HuH-7.5 (cell line): ENCODE data around the gene AP2M1.

Experiments used
- DNase-seq: peaks from one replicate; pipeline ENCODE4 v3.0.0; 2011; ENCODE audit warnings: low spot score

Gene AP2M1

DNA sequence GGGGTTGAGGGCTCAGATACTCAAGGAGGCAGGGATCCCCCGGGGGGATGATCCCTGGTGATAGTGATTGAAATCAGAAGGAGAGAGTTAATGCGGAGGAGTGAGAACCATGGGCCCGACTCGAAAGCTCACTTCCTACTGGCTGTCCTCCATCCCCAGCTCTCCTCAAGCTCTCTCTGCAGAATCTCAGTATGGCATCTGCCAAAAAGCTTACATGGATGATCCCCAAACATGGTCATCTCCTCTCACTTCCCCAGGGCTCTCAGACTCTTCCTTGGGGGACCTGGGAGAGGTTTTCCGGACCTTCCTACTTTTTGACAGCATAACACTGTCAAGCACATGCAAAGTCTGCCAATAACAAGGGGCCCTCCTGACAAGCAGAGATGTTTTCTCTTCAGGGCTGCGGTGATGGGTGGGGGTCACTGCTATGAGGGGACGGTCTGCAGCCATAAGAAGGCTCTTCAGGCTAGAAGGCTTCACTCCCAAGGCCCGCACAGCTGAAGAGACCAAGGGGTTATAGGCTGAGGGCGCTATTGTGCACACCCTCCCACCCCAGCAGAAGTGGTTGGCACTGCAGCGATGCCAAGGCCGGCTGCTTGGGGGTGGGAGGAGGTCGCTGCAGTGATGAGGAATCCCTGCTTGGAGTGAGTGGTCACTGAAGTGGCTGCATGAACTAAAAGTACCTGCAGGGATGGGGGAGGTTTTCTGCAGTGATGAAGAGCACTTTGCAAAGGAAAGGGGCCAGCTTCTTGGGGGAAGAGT is 53.9 kb downstream of the AP2M1 start:
- no peak for DNase-seq

DNA sequence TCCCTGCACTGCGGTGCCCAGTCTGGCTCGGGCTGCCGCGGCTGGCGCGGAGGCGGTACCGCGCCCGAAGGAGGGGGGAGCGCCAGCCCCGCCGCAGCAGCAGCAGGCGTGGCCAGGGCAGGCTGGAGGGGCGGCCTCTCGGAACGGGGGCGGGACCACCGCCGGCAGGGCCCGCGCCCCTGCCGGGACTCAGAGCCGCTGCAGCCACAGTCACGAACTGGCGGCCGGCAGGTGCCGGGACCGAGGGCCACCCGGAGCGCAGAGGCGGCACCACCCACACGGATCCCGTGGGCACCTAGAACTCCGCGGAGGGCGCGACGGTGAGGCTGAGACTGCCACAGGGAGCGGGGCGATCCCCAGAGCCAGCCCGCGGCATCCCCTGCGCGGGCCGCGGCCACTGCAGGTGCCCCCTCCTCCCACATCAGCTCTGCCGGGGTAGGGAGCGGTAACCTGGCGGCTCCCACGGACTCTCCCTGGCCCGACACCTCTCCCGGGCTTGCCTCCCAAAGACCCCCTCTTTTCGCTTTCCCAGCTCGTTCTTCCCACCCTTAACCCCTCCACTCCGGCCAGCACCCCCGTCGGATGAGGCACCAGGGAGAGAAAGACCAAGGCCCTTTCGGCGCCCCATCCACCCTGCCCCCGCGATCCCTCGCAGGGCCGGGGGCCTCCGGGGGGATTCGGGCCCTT is 54.9 kb downstream of the AP2M1 start, which contains the start of gene VWA5B2:
Gene VWA5B2 (plus strand): TSS at position 192 of the 687 bp plus-strand sequence. CDS start 944 bp downstream, outside the sequence.
- peak; percentile 93 for DNase-seq

DNA sequence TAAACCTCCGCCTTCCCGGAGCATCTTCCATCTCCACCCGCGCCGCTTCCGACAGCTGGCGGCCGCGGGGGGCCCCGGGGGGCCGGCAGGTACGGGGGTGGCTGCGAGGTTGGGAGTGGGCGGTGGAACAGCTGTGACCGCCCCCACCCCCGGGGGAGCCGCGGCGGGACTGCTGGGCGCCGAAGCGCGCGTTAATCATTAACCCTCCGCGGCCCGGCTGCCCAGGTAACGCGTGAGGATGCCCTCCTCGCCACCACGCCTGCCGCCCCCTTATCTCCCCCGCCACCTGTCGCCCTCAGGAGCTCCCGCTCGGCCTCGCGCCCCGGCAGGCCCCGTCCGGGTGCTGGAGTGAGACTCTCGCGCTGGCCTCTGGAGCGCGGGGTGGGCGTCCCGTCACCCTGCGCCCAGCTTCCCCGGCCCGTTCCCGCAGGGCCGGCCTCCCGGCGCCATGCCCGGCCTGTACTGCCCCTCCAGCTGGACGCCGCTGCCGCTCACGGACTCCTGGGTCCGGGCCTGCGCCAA is 55.5 kb downstream of the AP2M1 start:
- DNase-seq: peak; percentile 85

DNA sequence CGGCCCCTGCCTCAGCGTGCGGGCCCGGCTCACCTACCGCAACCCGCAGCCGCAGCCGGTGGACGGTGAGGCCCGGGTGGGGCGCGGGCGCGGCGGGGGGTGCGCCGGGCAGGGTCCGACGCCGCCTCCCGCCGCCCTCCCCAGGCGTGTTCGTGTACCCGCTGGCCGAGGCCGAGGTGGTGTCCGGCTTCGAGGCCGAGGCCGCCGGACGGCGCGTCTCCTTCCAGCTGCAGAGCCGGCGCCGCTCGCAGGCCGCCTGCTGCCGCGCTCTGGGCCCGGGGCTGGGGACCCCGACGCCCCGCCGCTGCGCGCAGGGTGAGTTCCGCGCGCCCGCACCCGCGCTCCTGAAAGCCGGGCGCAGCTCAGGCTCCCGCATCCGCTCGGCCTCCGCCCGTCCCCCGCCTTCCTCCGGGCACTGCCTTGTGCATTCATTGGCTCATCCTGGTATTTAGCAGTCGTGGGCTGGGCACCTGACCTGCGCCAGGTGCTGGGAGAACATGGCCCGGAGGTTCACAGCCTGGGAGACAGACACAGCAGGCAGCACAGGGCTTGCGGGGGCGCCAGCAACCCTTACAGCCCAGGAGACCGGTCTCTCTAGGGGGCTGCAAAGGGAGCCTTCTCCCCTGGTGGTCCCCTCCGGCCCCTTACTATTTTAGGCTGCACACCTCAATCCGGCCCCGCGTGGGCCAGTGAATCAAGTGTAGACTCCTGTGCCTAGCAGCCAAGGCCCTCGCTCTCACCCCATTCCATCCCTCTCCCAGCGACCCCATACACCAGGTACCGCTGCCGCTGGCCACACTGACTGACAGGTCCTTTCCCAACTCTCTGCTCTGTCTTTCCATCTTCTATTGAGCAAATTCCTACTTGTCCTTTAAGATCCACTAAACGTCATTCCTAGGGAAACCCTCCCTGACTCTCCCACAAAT is 56.2 kb downstream of the AP2M1 start:
- no peak for DNase-seq

DNA sequence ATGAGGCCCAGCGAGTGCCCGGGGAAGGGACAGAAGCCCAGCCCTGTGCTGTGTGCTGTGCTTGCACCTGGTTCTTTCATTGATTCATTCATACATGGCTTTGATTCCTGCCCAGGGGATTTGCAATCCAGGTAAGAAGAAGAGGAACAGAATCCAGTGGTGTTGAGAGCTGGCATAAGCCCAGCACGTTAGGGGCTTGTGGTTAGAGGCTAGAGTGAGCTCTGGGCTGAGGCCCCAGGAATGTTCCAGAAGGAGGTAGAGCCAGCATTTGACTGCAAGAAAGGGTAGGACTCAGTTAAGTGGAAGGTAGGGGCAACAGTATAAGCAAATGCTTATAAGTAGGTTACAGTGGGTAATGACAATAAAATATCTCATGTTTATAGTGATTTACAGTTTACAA is 57.0 kb downstream of the AP2M1 start:
- no peak for DNase-seq

DNA sequence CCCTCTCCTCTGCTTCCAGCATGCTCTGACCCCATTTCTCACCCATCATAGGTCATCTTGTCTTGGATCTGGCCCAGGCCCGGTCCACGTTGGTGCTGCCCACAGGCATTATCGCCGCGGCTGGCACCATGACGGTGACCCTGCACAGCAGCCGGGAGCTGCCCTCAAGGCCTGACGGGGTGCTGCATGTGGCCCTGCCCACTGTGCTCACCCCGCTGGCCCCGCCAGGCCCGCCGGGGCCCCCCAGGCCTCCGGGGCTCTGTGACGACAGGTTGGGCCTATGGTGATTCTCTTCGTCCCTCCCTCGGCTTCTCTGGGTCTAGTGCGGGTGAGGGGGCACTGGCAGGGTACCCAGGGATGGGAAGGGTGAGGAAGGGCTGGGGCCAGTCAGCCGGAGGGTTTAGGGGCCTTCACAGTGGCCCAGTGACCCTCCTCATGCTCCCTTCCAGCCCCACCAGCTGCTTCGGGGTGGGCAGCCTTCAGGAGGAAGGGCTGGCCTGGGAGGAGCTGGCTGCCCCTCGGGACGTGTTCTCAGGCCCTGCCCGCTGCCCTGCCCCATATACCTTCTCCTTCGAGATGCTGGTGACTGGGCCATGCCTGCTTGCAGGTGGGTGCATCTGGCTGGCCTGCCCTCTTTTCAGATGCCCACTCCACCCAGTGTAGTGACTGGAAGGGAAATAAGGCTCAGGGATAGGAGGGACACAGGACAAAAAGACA is 58.6 kb downstream of the AP2M1 start:
- DNase-seq: no peak
